ACHN (cell line): ENCODE measurements around the gene AAR2.

ENCODE experiments used
- DNase-seq: peaks from one replicate; pipeline ENCODE4 v3.0.0-alpha.2; 2015
- in situ Hi-C: cut with HindIII; loops from 2 replicates; pipeline ENCODE4 v1.10.0; 2017; ENCODE audit warnings: low sequenced_read_pairs, low pct_ligation_motif_present, low pct_unique_long_range_greater_than_20kb

AAR2 gene

DNA sequence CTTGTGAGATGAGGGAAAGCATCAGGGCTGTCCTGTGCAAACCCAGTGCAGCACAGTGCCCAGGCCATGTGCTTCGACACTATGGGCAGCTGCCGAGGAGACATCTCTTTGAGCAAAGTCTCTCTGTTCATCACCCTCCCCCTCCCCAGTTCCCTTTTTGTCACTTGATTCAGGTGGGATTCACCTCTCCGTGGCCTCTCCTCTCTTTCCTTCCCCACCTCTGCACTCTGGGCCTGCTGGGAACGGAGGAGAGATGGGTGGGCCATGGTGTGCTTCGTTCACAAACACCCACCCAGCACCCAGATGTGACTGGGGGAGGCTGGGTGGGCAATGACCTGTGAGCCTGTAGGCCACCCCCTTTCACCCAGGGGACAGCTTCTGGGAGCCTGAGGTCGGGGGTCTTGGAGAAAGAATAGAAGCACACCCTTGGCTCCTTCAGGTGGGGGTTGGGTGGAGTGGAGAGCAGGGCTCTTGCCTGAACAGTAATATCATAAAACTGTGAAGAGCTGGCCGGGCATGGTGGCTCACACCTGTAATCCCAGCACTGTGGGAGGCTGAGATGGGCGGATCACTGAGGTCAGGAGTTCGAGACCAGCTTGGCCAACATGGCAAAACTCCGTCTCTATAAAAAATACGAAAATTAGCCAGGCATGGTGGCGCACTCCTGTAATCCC, 36.4 kb downstream of the AAR2 start:
- DNase-seq, result no peak
- in situ Hi-C loops, result no loop called here

DNA sequence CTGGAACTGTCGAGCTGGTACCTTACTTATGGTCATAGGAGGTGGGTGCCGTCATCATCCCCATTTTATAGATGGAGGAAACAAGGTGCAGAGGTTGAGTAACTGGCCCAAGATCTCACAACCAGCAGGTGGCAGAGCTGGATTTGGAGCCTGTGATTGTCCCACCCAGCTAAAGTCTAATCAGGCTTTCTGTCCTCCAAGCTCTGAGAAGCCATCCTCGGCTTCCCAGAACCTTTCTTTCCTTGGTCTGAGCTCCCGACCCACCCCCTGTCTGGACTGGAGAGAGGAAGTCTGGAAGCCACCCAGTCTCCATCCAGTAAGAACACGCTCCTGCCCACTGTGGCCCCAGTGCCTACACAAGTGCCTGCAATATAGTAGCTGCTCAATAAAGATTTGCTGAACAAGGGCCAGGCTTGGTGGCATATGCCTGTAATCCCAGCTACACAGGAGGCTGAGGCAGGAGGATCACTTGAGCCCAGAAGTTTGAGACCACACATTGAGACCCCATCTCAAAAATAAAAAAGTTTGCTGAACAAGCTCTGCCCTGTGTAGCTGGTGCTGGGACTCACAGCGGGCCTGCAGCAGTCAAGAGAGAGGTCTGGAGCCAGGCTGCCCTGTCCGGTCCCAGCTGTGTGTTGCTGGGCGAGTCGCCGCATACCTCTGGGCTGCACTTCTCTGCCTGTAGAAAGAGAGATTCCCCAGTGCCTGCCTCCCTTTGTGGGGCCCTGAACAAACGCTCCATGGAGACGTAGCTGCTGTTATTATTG, 37.3 kb downstream of the AAR2 start:
- in situ Hi-C loops, result no loop called here
- DNase-seq, result peak; percentile 25

DNA sequence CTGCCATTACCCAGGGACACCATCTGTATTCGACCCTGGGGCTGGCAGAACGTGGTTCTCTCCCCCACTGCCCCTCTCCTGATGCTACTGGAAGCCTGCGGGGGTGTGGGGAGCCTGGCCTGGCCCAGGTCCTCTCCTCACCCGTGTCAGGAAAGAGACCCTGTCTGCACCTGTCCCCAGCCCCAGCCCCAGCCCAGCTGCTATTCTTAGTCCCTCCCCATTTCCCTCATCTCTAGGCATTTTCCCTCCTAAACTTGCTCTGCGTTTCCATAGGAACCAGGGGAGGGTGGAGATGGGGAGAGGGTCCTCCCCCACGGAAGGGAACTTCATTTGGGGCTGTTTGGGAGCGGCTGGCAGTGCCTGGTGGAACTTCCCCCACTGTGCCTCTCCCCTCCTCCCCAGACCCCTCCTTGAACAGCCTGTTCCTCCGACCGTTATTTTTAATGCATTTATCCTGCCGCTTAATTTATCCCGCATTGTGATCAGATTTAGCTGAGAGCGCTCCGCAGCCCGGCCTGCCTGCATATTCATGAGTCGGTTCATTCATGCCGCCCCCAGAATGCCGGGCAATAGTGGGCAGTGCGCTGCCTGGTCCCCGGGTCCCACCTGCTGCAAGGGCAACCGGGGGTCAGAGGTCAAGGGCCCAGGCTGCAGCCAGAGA, 38.0 kb downstream of the AAR2 start:
- in situ Hi-C loops, result no loop called here
- DNase-seq, result no peak

DNA sequence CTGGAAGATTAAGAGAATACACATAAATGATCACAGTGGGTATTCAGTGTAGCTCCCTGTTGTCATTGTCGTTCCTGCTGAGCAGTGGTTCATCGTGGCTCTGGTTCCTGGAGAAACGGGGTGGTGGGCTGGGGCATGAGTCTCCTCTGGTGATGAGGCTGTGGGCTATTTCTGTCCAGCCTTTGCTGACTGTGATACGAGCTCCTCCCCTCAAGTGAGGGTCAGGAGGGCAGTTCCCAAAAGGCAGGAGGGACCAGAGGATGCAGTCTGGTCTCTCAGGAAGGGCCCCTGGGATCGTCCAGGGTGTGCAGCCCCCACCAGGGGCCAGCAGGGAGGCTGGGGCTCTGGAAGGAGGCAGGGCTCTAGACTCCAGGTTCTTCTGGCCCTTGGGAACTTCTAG, 38.7 kb downstream of the AAR2 start:
- DNase-seq, result no peak
- in situ Hi-C loops, result no loop called here

DNA sequence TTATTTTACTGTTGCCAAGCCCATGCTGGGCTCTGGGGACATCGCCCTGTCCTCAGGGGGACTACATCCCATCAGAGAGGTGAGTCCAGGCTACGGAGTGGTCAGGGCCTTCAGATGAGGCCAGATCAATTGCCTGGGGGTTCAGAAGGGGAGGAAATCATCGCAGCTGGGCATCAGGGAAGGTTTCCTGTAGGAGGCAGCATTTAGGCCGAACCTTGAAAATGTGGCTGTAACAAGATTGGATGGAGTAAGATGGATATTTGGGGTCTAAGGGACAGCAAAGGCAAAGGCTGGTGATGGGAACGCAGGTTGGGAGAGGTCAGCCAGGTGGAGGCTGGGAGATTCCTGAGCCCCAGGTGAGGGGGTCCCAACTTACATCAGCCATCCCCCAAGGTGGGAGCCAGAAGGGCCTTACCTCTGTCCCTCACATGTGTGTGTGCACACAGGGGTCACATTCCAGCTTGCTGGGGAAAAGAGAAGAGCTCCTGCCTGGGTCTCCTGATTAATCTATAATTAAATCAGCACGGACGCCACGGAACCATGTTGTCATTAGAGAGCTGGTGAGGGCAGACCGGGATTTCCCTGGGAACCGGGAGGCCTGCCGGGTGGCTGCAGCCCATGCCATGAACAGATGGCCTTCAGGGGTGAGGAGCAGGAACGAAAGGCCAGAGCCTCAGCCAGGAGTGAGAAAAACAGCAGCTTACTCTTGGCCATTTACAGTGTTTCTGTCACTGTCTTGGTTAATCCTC, 39.3 kb downstream of the AAR2 start:
- in situ Hi-C loops, result no loop called here
- no peak for DNase-seq

DNA sequence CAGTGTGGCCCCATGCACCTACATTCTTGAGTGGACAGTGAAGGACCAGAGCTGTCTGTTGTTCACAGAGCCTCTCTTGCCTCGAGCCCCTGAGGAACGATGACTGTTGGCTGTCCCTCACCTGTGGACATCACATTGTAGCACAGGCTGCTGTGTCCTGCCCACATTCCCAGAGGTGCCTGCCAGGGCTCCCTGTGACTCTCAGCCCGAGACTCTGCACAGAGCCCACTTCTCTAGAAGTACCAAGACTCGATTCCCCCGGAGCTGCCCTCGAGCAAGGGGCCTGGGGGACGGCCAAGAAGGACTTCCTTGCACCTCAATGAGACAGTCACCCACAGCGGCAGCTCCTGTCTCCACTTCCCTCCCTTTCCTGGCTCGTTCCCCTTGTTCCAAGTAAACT, 41.3 kb downstream of the AAR2 start:
- in situ Hi-C loops, result no loop called here
- DNase-seq, result no peak

DNA sequence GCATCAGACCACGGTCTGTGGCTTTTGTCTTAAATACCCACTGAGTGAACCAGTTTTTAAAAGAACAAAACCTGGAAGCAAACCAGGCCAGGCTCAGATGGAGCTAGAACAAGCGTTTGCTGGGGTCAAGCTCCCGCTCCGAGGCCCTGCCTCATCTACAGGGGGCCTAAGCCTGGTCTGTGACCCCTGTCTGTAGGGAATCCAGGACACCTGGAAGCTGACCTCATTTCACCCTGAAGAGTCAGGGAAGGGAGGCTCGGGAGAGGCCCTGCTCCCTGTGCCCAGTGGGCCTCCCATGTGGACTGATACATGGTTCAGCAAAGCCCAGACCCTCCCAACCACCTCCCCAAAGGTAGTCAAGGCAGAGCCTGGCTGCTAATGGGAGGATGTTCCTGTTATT, 43.1 kb downstream of the AAR2 start:
- in situ Hi-C loops, result no loop called here
- no peak for DNase-seq

DNA sequence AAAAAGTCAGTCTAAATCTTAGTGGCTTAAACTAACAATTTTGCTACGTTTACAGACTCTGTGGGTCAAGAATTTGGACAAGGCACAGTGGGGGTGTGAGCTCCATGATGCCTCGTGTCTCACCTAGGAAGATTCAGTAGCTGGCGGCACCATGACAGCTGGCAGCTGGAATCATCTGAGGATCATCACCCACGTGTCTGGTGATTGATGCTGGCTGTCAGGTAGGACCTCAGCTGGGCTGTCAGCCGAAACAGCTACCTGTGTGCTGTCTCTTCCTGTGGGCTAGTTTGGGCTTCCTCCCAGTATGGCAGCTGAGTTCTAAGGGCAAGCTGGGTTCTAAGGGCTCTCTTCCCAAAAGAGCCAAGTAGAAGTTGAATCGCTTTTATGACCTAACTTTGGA, 43.5 kb downstream of the AAR2 start:
- in situ Hi-C loops, result no loop called here
- DNase-seq, result no peak

DNA sequence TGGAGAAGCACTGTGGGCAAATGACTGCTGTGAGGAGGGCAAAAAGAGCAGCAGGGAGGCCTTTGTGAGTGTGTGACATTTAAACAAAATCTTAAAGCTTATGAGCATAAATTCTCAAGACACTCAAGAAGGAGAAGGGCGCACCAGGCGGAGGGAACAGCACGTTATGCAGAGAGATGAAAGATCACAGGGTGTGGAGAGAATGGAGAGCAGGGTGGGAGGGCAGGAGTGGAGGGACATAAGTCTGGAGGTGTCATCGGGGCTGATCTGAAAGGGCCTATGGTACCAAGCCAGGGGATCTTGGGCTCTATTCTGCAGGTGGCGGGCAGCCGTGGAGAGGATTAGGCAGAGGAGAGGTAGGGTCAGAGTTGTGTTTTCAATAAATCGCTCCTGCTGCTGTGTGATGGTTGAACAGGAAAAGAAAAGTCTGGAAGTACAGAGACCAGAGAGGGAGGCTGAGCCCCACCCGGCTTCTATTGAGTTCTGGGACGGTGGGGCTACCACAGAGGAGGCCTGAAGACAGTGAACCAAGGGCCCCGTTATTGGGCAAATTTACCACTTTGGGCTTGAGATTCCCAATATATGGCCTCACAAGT, 45.6 kb downstream of the AAR2 start:
- in situ Hi-C loops, result no loop called here
- no peak for DNase-seq

DNA sequence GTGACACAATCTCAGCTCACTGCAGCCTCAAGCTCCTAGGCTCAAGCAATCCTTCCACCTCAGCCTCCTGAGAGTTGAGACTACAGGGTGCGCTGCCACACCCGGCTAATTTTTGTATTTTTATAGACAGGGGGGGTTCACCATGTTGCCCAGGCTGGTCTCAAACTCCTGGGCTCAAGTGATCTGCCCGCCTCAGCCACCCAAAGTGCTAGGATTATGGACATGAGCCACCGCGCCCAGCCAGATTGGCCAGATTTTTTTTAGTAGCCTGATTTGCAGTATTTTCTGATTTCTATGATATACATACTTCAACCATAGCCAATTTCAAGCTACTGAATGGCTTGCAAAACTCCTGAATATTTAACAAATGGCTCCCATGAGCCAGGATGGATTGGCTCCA, 48.5 kb downstream of the AAR2 start:
- in situ Hi-C loops, result no loop called here

DNA sequence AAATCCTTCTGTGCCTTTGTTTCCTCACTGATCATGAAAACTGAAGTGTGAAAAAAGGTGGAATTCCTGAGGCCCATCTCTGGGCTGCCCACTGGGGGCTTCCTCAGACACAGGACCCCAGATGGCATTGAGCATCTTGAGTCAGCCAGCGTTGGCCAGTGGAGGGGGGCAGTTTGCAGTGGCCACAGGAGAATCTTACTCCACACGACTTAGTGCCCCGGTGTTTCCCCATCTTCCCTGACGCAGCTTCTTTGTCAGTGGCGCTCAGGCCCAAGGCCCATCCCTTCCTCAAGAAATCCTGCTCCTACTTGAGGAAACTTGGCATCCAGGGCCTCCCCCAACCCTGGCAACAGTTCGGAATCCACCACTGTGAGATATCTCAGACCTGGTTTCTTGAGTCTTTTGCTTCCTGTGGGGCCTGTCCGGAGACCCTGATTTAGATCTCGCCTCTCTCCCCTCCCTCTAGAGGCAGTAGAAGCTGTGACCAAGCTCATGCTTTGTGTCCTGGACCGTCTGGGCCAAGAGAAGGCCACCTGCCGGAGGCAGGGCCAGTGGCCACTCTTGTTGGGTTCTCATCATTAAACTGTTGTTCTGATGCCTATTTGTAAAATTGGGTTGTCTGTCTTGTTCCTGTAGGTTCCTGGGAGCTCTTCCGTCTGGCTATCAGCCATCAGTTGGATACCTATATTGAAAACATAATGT, 49.6 kb downstream of the AAR2 start:
- in situ Hi-C loops, result no loop called here
- no peak for DNase-seq

More for the DNA sequence above, 48.5 kb downstream of the AAR2 start:
- no peak for DNase-seq

DNA sequence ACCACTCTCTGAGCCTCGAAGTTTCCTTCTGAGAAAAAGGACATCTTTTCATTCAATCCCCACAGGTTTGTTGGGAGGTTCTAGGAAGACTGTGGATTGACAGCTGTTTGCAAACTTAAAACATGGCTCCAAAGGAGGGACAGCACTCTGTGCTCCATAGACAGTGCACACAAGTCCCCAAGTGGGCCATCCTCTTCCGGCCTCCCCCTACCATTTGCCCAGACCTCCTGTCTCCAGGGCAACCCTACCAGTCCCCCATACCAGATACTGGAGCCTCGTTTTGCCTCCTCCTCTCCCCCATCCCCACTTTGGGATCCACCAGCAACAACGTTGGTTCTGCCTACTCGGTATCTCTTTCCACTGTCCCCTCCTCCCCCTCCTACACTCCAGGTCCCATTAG, 61.4 kb downstream of the AAR2 start:
- in situ Hi-C loops, result no loop called here
- no peak for DNase-seq

DNA sequence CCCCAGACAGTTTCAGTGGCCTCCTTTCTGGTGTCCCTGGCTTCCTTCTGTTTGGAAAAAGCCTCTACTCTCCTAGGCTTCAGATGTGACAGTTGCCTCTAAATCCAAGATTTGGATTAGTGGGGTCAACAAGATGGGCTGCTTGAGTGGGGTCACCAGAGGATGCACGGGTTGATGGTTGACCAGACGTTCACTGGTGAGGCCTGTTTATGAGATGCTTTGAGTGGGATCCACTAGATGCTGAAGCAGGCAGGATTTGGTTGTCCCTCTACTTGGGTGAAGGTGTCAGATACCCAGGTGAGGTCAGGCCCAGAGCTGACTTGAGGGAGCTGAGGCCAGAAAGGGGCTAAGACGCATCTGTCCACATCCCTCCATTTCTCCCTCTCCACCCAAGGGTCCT, 61.8 kb downstream of the AAR2 start:
- in situ Hi-C loops, result no loop called here

DNA sequence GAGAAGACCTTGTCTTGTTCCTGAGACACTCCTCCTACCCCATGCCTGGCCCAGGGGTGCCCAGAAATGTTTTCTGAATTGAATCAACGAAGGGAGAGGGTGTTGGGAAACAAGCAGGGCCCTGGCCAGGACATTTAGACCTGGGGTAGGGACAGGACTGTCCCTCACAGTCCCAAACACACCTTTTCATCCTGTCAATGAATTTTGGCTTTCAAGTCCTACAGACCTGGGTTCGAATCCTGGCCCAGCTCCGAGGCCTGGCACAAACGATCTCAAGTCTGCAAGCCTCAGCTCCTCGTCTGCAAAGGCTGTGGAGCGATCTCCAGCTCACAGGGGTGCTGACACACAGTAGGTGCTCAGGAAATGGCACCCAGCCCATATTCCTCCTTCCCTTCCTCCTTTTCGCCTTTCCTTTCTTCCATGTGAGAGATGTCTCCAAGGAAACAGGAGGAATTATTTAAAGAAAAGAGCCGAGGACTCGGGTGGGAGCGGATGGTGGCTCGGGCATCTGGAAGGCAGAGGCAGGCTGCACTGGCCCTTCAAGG, 62.6 kb downstream of the AAR2 start:
- DNase-seq, result no peak
- in situ Hi-C loops, result no loop called here

More for the DNA sequence above, 61.8 kb downstream of the AAR2 start:
- no peak for DNase-seq

DNA sequence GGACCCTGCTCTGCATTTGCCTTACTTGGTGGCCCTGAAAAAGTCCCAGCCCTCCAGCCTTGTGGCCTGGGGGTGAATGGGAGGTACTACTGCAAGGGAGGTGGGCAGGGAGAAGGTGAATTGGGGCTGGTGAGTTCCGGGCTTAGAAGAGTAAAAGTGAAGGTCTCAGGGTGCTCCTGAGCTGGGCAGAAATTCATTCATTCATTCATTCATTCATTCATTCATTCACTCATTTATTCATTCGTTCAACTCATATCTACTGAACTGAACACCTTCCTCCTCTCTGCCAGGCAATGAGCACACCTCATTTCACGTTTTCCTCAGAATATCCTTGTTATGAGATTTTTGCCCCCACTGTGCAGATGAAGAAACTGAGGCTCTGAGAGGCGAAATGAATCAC, 63.2 kb downstream of the AAR2 start:
- in situ Hi-C loops, result no loop called here
- no peak for DNase-seq

DNA sequence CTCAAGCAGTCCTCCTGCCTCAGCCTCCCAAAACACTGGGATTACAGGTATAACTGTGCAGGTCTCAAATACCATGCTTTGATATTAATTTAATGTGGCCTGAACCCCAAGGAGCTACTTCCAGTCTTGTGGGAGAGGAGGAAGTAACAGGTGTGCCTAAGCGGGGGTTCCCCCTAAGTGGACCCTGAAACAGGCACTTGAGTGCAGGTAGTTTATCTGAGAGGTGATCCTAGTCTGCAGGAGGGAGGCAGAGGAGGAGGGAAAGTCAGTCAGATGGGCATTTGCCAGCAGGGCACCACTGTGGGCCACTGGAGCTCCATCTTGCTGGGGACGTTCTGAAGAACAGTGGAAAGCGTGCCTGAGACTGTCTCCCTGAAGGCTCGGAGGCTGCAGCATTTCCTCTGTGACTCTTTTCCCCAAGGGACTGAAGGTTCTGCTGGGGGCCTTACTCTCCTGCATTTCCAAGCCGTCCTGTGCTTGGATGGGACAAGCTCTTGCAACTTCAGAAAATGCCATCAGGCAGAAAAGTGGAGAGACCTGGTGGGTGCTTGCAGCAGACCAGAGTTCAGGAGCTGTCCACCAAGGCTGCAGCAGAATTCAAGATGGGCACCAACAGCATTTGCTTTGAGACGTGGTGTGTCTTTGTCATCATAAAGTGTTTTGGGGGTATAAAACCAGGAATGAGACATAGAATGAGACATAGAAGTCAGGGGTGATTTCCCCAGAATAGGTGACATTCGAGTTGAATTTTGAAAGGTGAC, 65.3 kb downstream of the AAR2 start:
- no peak for DNase-seq
- in situ Hi-C loops, result no loop called here

DNA sequence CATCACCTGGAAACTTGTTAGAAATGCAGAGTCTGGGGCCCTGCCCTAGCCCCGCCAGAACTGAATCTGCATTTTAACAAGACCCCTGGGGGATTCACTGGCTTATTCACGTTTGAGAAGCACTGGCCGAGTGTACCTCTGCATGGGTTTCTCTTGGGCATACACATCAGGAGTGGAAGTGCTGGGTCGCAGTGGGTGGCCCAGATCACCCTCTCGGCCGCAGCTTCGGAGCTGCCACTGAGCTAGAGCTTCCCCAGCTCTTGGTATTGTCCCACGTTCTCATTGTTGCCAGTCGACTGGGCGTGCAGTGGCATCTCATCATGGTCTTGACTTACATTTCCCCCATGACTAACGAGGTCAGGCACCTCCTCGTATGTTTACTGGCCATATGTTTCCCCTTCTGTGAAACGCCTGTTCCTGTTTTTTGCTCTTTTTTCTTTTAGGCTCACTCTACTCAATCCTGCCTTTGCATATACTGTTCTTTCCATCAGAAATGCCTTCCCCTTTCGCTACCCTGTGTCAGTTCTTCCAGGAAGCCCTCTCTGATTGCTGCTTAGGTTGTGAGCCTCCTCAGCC, 66.8 kb downstream of the AAR2 start:
- no peak for DNase-seq
- in situ Hi-C loops, result no loop called here
